PC-9 (cell line): ENCODE results near the gene AQP2.

ENCODE experiments used
- CTCF ChIP-seq: fragments of 200-600 bp; sonication (generic); conservative IDR thresholded peaks from 2 replicates; pipeline ENCODE4 v1.6.1; 2017; ENCODE audit warnings: mixed run types, antibody characterized with exemption, mild to moderate bottlenecking, moderate library complexity
- EZH2 ChIP-seq: fragments of 200-600 bp; sonication (generic); IDR thresholded peaks from 2 replicates; pipeline ENCODE4 v1.8.0; 2017; ENCODE audit warnings: antibody characterized with exemption, low read depth

GRCh38 chr12:49968471-49968870 is 17.9 kb downstream of the AQP2 start:
- no peak for TF ChIP-seq CTCF
- TF ChIP-seq EZH2, result no peak
